ENCODE results near the gene TVP23A.
"Not testable (repeated sequence)": the region's sequence is repeated elsewhere in the genome, so short reads cannot be mapped to it uniquely, and the experiment has no call there.

Gene TVP23A

GRCh38 chr16:10791048-10791447 lies 27.5 kb downstream of the TVP23A start:
- DNase-seq, result no peak

- not testable (repeated sequence) for DNase-seq
Measured at GRCh38 chr16:10788630-10789029, 30.0 kb downstream of the TVP23A start.

- no peak for DNase-seq
Measured at GRCh38 chr16:10787304-10787703, 31.3 kb downstream of the TVP23A start.

GRCh38 chr16:10782628-10783027 lies 36.0 kb downstream of the TVP23A start:
- no peak for DNase-seq

- DNase-seq, result no peak
Measured at GRCh38 chr16:10780628-10781027, 38.0 kb downstream of the TVP23A start.

- not testable (repeated sequence) for DNase-seq
Measured at GRCh38 chr16:10779908-10780307, 38.7 kb downstream of the TVP23A start.

- no peak for DNase-seq
Measured at GRCh38 chr16:10777356-10777755, 41.2 kb downstream of the TVP23A start.

GRCh38 chr16:10776923-10777322 lies 41.7 kb downstream of the TVP23A start:
- DNase-seq, result not testable (repeated sequence)

GRCh38 chr16:10776280-10776679 lies 42.3 kb downstream of the TVP23A start:
- no peak for DNase-seq

GRCh38 chr16:10770907-10771306 lies 47.7 kb downstream of the TVP23A start:
- DNase-seq, result no peak

GRCh38 chr16:10769381-10769780 lies 49.2 kb downstream of the TVP23A start:
- no peak for DNase-seq

- no peak for DNase-seq
Measured at GRCh38 chr16:10767127-10767526, 51.5 kb downstream of the TVP23A start.

GRCh38 chr16:10765772-10766171 lies 52.8 kb downstream of the TVP23A start:
- DNase-seq, result no peak

GRCh38 chr16:10763456-10763855 lies 55.1 kb downstream of the TVP23A start:
- no peak for DNase-seq

GRCh38 chr16:10762336-10763016 lies 56.1 kb downstream of the TVP23A start:
- DNase-seq, result no peak

- no peak for DNase-seq
Measured at GRCh38 chr16:10761373-10761772, 57.2 kb downstream of the TVP23A start.

- no peak for DNase-seq
Measured at GRCh38 chr16:10760858-10761257, 57.7 kb downstream of the TVP23A start.

GRCh38 chr16:10756574-10756973 lies 62.0 kb downstream of the TVP23A start:
- DNase-seq, result no peak

- DNase-seq, result no peak
Measured at GRCh38 chr16:10754941-10755340, 63.7 kb downstream of the TVP23A start.

GRCh38 chr16:10753670-10754069 lies 64.9 kb downstream of the TVP23A start:
- DNase-seq, result no peak

GRCh38 chr16:10752843-10753523 lies 65.6 kb downstream of the TVP23A start:
- DNase-seq, result no peak

- no peak for DNase-seq
Measured at GRCh38 chr16:10751291-10751697, 67.3 kb downstream of the TVP23A start.

GRCh38 chr16:10750793-10751192 lies 67.8 kb downstream of the TVP23A start:
- DNase-seq, result no peak

- DNase-seq, result no peak
Measured at GRCh38 chr16:10745841-10746240, 72.8 kb downstream of the TVP23A start.
